ENCODE measurements around the gene RGS3.

RGS3 gene

GRCh38 chr9:113619491-113620376 is 156.2 kb downstream of the RGS3 start:
- no peak for DNase-seq (ENCODE audit: low spot score)

DNA sequence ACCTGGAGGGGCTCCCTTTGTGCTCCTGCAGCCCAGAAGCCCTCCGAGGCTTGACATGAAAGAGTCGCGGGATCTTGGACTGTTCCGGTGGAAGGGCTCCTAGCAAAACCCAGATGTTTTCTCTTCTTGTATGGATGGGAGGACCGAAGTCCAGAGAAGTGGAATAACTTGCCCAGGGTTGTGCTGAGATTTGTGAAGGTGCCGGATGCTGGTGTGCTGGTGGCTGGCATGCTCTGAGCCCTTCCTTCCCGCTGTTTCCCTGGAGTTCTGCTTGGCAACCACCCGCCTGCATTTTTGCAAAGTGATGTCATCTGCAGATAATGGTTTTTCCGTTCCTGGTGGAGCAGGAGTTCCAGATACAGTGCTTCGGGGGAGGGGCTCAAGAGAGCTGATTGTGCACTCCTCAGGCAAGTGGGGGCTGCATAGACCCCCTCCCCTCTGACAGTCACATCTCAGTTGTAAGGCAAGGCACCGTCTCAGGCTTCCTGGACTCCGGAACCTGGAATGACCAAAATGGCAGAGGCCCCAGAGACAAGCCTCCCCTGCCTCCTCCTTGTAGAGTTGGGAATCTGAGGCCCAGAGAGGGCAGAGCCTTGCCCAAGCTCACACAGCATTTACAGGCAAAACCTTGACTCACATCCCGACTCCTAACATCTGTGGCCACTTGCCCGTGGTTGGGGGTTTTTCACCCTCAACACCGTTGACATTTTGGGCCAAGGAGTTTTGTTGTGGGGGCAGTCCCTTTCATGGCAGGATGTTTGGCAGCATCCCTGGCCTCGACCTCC is 157.0 kb downstream of the RGS3 start:
- no peak for DNase-seq (ENCODE audit: low spot score)

DNA sequence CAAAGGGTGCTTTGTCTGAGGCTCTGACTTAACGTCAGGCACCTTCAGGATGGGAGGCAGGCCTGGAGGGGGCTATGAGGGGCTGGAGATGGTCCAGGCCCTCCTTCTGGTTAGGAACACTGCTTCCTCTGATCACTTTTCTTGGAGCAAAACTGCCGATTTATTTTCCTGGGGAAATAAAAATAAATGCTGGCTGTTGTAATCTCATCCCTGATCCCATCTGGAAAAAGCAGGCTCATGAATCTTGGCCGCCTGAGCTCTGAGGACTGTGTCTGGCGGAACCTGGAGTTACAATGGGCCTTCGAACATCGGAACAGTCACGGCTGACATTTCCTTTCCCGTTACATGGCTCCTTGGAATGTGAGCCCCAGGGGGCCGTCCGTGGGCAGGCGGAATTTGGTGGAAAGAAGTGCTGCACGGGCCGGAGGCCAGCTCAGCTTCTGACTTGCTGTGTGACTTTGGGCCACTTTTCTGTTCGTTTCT is 157.8 kb downstream of the RGS3 start:
- DNase-seq (ENCODE audit: low spot score): no peak

- no peak for DNase-seq (ENCODE audit: low spot score)
These were observed 158.5 kb downstream of the RGS3 start for GRCh38 chr9:113621980-113622379.

GRCh38 chr9:113622600-113623400 is 159.3 kb downstream of the RGS3 start:
- DNase-seq (ENCODE audit: low spot score): no peak

GRCh38 chr9:113623851-113624485 is 160.4 kb downstream of the RGS3 start:
- no peak for DNase-seq (ENCODE audit: low spot score)

GRCh38 chr9:113624721-113625120 is 161.2 kb downstream of the RGS3 start:
- DNase-seq (ENCODE audit: low spot score): no peak

DNA sequence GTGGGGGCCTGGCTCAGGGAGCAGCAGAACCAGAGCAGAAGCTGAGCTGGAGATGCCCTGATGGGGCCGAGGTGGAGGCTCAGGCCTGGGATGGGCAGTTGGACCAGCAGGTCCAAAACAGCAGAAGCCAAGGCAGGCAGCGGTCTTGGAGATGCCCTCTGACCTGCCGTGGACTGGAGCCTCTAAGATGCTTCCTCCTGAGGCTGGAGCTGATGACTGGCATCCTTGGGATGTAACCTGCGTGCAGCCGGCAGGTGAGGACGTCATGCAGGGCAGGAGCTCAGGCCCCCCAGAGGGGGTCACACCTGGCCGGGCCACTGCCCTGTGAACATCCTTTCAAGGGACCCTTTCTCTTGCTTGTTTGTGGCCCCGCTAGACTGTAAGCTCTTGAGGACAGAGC is 162.0 kb downstream of the RGS3 start:
- DNase-seq (ENCODE audit: low spot score): no peak

- no peak for DNase-seq (ENCODE audit: low spot score)
These were observed 163.4 kb downstream of the RGS3 start for GRCh38 chr9:113626735-113627495.

- no peak for DNase-seq (ENCODE audit: low spot score)
These were observed 165.1 kb downstream of the RGS3 start for GRCh38 chr9:113628621-113629020.

DNA sequence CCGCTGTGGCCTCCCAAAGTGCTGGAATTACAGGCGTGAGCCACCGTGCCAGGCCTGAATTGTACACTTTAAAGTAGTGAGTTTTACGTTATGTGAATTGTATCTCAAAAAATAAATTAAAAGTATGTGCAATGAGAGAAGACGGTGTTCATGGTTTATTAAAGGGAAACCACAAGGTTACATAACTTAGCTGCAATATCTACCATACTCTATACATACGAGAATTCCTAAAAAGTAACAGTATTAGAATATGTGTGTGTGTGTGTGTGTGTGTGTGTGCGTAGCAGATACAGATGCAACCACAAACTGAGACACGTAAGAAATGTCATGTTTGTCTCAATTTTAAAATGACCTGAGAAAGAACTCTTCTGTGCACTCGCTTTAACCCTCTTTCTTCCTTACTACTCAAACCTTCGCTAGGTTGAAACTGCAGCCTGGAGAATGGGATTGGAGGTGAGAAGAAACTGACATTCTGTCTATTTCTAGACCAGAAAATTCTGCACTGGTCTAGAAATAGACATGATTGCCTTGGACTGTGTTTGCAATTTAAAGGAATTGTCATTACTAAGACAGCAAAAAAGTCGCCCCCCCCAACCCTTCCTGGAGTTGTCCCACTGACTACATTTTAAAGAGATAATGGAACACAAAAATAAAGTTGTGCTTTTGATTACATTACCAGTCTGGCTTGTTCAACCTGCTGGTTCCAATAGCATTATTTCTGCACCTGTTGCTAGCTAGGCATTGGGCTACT is 167.0 kb downstream of the RGS3 start:
- DNase-seq (ENCODE audit: low spot score): no peak

- no peak for DNase-seq (ENCODE audit: low spot score)
These were observed 167.7 kb downstream of the RGS3 start for GRCh38 chr9:113631137-113631765.

DNA sequence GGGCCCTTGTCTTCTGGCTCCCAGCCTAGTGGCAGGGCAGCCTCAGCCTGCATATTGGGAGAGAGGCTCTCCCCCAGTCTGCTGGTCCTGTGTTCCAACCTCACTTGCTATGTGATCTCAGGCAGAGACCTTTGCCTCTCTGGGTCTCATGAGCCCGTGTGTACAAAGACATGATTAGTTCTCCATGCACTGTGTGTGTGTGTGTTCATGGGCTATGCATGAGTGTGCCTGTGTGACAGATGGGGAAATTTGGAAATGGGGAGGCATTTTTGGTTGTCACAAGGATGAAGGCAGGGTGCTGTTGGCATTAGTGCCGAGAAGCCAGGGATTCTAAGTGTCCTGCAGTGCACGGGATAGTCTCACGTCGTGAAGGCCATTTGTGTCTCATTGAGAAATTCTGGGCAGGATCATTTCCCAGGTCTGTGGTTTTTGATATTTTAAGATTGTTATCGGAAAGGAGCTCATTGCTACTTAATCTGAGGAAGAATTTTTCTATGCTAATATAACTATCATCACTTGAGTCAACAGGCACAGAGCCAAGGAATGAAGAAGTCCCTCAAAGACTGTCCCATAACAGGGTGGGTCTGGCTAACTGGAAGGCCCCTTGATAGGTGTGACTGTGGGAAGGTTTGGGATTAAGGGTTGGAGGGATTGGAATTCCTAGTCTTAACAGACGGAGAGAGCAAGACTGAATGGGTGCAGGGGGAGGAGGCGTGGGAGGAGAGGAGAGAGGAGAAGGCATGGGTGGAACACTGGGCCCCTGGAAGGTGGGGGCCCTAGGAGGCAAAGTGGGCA is 168.5 kb downstream of the RGS3 start:
- no peak for DNase-seq (ENCODE audit: low spot score)

DNA sequence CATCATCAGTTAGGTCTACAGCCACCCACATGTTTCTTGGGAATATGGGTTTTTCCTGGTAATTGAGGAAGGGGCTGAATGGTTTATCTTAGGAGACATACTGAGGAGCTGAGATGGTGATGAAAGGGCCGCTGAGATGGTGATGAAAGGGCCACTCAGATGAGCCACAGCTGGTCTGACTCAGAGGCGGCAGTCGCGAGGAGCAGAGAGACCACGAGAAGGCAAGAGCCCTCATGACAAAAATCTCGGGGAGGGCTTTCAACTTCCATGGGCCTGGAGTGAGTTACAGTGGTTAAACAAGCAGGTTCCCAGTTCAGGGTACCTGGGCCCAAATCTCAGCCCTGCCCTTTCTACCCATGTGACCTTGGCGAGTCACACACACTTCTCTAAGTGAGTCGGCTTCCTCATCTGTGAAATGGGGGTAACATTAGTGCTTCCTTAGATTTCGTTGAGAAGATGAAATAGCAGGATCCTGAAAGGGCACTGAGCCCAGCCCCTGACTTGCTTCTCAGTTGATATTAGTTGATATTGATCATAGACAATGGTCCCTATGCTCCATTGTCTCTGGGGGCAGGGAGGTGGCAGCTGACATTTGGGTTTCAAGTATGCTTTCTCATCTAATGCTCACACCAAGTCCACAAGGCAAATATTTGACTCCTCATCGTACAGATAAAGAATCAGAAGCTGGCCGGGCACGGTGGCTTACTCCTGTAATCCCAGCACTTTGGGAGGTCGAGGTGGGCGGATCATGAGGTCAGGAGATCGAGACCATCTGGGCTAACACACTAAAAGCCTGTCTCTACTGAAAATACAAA is 169.5 kb downstream of the RGS3 start:
- no peak for DNase-seq (ENCODE audit: low spot score)

DNA sequence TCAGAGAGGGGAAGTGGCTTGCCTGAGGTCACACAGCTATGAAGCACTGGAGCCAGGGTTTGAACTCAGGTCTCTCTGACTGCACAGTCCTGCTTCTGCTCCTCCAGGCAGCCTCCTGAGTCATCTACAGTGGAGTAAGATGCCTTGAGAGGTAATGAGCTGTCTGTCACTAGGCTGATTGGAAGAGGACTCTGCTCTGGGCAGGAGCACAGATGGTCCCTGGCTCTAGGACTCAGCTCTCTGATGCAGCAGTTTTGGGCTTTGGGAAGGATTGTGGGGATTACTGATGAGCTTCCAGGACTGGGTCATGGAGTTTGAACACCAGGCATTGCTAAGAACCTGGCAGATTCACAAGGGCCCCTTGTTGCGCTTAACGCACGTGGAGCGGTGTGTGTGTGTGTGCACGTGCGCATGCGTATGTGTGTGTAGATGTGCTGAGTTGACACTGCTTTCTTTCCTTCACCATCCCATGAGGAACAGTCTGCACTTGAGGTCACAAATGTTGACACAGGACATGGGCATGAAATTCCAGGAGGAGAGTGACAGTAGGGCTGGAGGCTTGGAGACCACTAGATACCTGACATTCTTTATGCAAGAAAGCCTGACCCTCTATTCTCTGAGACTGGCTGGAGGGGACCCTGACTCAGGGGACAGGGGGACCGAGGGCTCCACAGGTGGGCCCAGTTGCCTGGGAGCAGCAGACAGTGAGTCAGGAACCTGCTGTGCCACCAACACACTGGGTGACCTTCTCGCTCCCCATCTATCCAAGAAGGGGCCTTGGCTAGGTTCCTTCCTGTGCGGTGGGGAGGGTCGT is 170.5 kb downstream of the RGS3 start:
- DNase-seq (ENCODE audit: low spot score): no peak

DNA sequence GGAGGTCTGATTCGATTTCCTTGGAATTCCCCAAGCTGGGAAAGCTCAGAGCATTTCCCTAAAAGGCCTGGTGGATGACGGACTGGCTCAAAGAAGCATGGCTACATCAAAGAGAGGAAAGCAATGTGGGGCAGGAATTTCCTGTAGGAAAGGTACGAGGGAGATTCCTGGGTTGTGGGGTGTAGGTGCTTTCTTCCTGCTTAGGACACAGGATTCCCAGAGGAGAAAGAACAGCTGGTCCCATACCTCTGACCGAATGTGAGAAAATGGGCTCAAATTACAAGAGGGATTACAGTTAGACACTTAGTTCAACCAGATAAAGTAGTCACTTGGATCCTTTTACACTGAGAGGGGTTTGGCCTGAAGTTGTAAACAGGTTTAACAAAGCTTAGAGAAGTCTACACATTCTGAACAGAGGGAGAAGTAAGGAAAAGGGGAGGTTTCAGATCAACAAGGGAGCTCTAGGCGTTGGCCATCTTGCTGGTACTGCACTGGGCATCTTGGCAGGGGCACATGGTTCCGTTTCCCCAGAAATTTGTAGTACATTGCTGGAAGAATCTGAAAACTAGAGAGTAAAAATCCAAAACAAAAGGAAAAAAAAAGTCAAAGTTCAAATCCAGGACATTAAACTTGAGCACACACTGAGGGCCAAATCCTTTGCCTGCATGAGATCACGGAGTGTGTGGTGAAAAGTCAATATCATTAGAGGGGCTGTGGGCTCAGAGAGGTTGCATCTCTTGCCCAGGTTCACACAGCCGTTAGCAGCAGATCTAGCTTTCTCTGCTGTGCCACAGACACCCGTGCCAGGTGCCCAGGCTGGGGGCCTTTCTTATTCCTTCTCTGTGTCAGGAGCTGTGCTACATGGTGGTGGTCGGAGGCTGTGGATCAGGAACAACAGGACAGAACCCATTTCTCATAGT is 171.3 kb downstream of the RGS3 start:
- no peak for DNase-seq (ENCODE audit: low spot score)
